Suppressor macrophage treated with lipopolysaccharide for 4 hours (primary cell): ENCODE results near the gene ACY1.

ENCODE experiments used
- DNase-seq: peaks from one replicate; pipeline ENCODE4 v3.0.0-alpha.2; 2020

The ACY1 gene

DNA sequence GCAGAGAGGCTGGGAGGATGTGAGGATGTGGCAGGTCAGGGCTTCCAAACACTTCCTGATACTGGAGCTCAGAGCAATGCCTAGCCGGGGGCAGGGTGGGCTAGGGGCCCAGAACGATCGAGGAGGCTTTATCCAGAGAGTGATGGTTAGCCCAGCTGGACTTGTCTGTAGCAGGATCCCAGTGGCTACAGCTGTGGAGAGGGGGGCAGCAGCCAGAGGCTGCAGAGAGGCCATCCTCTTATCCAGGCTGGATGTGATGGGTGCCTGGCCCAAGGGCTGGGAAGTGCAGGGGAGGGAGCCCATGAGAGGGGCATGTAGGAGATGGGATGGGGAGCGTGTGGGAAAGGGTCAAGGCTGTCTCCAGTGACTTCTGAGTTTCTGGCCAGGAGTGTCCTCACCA is 36.5 kb upstream of the ACY1 start:
- DNase-seq: no peak

DNA sequence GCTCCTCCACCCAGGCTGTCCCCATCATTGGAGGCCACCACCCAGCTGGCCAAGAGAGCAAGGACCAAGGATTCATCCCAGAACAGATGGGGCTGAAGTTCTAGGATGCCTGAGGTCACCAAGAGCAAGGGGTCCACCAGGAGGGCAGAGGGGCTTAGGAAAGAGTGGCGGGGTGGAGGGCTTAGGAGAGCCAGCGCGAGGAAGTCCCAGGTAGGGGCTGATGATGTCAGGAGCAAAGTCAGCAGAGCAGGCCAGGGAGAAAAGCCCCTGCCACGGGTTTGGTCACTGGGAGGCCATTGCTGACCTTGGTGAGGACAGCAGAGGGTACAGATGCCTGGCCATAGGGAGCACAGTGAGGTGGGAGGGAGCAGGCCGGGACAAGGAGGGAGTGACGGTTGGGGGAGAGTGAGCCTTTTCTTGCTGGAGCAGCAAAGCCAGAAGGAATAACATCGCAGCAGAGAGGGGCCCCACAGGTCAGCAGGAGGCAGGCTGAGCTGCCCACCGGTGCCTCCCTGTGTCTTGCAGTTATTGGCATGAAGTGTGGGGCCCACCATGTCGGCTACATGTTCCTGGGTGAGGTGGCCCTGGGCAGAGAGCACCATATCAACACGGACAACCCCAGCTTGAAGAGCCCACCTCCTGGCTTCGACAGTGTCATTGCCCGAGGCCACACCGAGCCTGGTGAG is 36.0 kb upstream of the ACY1 start:
- no peak for DNase-seq

DNA sequence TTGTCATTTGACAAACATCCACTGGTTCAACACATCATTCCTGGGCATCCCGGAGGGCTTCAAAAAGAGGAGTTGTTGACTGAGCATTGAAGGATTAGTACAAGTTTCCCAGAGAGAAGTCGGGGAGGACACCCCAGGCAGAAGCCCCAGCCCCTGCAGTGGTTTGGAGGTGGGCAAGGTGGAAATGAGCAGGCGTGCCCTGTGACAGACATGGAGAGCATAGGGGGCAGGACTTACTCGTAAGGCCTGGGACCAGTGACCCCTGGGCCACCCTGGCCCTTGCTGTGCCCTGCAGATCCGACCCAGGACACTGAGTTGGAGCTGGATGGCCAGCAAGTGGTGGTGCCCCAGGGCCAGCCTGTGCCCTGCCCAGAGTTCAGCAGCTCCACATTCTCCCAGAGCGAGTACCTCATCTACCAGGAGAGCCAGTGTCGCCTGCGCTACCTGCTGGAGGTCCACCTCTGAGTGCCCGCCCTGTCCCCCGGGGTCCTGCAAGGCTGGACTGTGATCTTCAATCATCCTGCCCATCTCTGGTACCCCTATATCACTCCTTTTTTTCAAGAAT is 35.2 kb upstream of the ACY1 start:
- DNase-seq: no peak

DNA sequence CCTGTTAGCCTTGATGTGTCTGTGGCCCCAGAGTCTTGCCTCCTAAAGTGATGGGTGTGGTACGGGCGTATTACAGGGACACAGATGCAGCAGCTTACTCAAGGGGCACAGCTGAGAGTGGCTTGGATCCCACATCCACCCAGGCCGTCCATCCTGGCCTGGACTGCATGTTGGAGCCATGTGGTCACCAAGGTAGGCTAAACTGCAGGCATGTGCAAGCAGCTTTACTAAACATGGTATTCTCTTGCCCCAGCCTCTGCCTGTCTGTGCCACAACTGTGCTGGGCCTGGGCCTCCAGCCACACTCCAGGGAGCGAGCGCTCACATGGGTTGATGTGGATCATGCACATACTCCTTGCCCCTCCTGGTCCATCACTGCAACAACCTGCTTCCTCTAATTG is 34.2 kb upstream of the ACY1 start:
- no peak for DNase-seq

DNA sequence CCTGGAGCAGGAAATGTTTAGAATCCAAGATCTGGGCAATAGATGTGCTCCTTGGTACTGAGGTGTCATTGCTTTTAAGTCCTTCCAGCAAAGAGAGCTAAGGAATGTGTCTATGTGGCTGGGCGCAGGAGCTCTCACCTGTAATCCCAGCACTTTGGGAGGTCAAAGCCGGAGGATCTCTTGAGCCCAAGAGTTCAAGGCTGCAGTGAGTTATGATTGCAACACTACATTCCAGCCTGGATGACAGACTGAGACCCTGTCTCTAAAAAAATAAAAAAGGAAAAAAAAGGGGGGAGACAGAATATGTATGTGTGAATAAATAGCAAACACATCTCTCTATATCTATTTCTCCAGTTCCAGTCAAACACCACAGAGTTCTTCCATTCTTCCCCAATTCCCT is 32.4 kb upstream of the ACY1 start:
- no peak for DNase-seq

DNA sequence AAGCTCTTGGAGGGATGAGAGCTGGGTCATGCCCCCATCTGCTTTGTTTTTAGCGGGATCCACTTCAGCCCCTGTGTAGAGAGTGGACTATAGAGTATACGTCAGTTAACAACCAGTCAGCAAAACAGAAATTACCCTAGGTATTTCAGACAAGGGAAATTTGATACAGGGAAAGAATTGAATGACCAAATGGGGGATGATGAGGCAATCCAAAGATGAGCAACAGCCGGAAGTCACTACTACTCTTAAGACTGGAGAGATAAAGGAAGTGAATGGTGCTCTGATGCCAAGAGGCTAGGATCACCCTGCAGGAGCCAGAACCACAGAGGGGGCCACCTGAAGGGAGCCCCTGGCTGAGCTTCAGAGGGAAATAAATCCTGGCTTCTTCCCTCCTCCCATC is 29.9 kb upstream of the ACY1 start:
- DNase-seq: peak; percentile 83

DNA sequence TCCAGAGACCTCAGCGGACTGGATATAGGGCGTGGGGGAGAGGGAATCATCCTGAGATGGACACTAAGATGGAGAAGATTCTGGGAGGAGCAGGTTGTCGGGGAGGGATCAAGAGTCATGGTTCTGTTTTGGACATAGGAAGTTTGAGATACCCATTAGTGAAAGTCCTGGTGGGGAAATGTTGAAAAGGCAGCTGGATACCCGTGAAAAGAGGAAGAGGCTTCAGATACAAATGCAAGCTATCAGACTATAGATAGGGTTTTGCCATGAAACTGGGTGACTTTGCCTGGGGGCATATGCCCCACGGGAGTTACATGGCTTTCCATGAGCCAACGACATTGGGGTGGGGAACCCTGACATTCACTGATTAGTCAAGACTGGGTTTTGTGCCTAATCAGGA is 29.2 kb upstream of the ACY1 start:
- peak; percentile 58 for DNase-seq

DNA sequence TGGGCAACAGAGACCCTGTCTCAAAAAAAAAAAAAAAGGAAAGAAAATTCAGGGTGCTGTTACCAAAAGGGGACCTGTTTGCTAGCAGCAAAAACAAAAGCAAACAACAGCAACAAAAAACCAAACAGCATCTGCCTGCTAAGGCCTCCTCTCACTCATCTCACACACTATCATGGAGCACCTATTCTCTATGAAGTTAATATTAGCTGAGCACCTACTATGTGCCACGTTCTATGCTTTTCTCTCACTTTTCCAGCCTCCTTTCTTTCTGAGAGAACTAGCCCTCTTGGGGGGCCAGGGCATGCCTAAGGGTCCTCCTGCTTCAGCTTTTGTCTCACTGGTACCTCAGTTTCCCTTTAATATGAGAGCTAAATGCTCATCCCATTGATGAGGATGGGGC is 28.6 kb upstream of the ACY1 start:
- DNase-seq: no peak

DNA sequence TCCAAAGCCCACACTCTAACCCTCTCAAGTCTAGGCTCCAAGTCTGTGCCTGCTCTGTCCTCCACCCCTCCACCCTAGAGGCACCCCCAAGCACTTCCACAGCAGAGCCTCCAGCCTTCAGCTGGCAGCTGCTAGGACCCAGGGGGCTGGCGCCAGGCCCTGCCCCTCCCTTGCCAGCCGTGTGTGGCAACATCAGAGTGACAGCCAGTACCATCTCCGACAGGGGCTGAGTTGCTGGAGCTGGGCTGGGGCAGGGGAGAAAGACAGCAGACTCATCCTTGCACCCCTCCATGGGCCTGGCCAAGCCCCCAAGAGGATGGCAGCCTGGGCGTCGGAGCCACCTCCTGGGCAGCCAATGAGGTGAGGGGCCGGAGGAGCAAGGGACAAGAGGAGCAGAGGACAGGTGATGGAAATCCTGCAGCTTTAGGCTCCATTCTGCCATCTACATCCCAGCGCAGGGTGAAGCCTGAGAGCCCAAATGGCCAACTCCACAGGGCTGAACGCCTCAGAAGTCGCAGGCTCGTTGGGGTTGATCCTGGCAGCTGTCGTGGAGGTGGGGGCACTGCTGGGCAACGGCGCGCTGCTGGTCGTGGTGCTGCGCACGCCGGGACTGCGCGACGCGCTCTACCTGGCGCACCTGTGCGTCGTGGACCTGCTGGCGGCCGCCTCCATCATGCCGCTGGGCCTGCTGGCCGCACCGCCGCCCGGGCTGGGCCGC is 28.0 kb upstream of the ACY1 start, which contains the start of gene GPR62:
TSS of gene GPR62 (plus strand) at position 207 of the 718 bp plus-strand sequence. CDS start at position 479, 272 bp downstream.
- DNase-seq: no peak

DNA sequence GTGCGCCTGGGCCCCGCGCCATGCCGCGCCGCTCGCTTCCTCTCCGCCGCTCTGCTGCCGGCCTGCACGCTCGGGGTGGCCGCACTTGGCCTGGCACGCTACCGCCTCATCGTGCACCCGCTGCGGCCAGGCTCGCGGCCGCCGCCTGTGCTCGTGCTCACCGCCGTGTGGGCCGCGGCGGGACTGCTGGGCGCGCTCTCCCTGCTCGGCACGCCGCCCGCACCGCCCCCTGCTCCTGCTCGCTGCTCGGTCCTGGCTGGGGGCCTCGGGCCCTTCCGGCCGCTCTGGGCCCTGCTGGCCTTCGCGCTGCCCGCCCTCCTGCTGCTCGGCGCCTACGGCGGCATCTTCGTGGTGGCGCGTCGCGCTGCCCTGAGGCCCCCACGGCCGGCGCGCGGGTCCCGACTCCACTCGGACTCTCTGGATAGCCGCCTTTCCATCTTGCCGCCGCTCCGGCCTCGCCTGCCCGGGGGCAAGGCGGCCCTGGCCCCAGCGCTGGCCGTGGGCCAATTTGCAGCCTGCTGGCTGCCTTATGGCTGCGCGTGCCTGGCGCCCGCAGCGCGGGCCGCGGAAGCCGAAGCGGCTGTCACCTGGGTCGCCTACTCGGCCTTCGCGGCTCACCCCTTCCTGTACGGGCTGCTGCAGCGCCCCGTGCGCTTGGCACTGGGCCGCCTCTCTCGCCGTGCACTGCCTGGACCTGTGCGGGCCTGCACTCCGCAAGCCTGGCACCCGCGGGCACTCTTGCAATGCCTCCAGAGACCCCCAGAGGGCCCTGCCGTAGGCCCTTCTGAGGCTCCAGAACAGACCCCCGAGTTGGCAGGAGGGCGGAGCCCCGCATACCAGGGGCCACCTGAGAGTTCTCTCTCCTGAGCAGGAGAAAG is 27.2 kb upstream of the ACY1 start:
- DNase-seq: peak; percentile 24

DNA sequence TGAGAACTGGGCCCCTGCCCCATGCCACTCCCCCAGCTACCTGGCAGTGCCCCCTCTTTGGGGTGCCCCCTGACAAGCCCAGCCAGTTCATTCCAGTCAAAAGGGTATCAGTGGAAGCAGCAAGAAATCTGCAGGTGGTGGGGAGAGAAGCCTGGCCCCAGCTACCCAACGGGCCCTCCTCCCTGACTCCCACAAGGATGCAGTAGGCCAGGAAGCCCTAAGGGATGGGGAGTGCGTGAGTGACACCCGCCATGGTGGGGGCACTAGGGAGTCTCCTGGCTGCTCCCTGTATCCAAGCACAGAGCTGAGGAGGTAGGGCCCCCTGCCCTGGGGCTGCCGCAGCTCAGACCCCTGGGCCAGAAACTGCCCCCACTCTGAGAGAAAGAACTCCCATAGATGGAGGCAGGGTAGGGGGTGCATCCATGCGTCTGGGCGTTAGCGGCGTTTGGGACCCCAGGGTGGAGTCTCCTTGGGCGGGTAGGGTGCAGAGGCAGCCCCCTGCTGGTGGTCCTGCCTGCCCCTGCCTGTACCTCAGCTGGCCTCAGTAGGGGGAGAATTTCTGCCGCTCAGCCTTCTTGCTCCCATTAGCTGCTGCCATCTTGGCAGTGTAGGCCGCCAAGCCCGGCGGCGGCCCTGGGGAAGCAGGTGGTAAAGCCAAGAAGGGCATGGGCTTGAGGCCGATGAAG is 25.7 kb upstream of the ACY1 start:
- DNase-seq: no peak

DNA sequence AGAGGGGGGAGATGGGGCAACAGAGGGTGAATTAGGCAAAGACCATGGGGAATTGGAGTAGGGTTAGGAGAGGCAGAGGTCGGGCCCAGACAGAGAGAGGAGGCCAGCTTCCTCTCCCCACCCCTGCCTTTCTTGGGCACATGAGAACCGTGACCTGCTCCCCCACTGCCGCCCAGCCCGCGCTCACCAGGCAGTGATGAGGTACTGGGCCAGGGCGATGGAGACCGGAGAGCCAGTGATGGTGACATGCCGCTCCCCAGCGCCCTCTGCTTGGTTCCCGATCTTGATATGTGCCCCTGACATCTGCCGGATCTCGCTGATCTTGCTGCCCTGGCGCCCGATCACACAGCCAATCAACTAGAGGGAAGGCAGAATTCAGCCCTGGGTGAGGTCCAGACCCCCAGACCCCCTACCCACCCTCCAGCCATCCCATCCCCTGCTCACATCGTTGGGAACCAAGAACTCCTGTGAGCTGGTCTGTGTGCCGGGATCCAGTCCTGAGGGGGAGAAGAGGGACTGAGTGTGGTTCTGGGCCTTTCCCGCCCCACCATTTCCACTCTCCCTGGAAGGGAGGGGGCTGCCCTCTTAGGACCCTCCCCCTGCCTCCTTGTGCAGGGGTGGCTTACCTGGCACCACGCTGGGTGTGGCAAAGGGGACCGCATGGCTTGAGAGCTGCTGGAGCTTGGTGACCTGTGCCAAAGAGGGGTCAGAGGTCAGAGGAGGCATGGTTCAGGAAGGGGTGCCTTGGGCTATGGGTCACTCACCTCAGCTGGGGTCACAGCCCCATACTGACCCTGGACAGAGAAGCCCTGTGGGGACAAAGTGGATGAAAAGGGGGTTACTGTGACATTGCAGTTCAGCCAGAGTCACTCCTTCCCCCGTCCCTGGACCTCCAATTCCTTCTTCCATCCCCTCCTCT is 24.5 kb upstream of the ACY1 start:
- DNase-seq: no peak

DNA sequence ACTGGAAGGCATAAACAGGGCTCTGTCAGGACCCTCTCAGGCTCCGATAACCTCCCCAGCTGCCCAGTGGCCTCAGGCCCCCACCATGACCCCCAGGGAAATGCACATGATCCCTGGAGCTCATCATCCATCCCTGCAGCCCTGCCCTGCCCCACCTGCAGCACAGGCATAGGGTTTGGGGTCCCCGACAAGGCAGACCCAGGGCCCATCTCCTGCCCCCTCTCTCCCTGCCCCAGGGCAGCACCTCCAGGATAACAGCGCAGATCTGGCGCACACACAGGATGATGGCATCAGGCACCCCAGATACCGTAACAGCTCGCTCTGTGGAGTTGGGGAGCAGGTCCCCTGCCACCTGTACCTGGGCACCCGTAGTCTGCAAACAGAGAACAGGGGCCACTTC is 23.7 kb upstream of the ACY1 start:
- no peak for DNase-seq

DNA sequence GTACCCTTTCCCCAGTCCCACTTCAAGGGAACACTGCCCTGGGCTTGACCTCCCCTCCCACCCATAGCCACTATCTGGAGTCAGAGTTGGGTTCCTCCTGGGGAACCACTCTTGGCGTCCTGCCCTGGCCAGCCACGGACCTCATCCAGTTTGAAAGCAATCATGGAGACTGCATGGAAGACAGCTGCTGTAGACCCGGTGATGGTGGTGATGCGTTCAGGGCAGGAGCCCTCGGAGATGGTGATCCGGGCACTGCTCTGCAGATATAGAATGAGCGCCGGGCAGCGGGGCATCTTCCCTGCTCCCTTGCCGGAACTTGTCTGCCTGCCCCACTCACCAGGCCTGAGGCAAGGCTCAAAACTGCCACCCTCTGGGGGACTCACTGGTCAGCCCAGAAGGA is 22.9 kb upstream of the ACY1 start:
- DNase-seq: no peak

DNA sequence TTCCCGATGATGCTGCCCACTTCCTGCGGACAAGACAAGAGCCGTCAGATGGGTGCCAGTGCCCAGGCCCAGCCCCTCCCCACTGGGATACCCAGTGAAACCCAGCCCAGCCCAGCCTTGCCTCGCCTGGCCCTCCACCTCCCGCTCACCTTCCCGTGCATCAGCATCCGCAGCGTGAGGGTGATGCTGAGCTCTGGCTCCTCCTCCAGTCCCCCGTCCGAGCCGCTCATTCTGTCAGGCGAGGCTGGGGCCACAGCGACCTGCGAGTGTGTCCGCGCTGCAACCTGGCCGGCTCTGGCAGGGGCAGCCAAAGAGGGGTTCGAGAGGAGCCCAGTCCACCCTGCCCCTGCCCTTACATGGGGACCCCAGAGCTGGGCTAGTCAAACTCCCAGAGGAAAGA is 22.3 kb upstream of the ACY1 start:
- DNase-seq: no peak

DNA sequence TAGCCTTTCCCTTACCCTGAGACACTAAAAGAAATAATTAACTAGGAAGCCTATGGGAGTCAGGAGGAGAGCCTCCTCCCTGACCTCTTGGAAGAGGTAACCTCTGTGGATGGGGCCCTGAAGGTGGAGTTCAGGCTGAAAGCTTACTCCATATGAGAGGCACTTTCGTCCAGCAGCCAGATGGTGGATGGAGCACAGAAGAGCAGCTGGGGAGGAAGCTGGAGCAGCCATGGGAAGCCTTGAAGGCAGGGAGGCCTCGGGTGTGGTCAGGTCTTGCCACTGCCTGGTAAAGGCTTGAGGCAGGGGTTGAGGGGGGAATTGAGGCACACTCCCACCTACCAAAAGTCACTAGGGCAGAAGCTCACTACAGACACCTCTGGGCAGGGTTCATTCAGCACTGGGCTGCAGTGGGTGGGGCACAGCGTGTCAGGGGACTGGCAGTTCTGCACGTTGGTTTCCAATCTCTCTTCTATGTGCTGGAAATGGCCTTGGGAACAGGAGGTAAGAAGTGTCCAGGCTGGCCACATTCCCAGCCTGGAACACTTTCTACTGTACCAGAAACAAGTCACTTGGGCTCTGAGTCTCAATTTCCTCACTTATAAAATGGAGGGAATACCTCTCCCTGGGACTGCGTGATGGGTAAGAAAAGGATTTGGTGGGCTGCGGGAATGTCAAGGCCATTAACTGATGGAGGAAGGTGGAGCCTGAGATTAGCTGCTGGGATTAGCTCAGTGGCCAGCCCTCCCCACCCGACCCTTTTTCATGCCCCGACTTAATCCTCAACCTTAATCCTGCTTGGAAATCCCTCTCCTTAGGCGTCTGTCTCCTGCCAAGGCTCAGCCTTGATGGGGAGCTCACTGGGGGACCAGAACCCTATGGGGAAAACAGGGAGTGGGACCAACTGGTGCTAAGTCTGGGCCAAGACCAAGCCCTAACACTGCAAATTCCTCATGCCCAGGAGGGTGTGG is 21.4 kb upstream of the ACY1 start:
- no peak for DNase-seq

DNA sequence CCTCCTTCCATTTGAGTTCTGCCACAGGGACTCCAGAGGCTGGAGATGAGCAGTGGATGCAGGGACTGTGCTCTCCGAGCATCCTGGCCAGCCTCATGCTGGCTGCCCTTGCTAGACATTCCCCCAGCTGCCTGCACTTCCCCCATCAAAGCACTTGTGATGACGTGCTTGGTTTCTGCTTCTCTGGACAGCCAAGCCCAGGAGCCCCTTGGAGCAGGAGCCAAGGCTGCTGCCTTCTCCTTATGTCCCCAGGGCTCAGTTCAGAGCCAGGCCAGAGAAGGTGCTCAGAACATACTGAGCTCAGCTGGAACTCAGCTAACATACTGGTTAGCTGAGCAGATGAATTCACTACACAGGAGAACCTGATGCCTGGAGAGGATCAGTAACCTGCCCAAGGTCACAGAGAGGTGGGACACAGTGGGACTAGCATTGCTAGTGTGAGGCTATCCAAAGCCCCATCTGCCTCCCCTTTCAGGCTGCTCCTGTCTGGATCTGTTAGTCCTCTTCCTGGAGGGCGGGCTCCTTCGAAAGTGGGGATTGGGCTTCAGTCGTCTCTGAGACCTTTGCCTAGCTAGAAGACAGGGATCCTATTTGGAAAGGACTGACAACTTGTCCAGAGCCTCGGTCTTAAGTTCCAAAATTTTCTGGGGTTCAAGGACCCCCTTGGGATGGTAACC is 20.3 kb upstream of the ACY1 start:
- DNase-seq: no peak

DNA sequence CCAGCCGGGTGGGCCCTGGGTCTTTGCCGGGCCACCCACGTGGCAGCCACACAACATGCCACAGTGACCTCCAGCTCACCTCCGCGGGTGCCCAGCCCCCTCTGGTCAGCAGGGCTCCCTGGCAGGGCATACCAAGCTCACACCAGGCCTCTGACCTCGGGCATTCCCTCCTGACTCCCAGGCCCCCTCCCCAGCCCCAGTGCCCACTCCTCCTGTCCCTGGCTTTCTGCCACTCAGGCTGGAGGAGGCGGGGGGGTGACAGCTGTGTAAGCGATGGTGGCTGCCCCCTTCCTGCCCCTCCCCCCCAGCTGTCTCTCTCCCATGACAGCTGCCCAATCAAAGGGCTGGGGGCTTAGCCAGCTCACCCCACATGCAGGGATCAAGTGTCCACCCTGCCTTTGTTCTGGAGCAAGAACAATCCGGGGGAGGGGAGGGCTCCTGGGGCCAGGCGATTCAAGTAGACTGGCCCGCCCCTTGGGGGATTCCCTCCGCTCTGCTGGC is 19.3 kb upstream of the ACY1 start:
- DNase-seq: no peak

DNA sequence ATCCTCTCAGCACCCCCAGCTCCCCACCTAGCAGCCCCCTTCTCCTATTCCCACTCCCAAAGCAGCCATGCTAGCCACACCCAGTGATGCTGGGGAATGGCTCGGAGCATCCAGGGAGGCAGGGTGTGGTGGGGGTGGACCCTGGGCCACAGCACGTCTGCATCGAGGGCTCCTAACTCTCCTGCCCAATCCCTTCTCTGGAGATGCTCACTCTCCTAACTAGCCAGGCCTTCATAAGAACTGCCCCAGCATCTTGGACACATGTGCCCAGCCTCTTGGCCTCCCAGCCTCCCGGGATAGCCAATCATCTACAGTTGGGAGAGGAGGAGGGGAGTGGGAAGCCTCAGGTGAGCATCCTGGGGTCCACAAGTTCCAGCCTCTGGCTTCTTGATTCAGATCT is 18.8 kb upstream of the ACY1 start:
- no peak for DNase-seq

DNA sequence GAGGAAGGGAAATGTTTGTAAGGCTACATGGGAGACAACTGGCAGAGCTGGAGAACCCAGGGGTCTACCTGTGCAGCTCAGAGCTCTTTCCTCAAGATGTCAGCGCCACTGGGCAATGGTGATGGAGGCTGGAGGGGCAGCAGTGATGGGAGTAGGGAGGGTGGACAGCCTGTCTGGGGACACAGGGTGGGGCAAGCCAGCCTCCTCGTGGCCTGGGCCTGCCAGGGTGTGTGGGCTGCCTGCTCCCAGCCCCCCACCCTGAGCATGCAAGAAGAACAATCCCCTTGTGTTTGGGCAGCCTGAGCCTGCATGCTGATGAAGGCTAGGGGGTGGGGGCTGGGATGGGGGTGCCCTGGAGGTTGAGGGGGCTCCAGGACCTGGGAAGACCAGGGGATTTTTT is 17.3 kb upstream of the ACY1 start:
- no peak for DNase-seq
